EH (cell line): ENCODE results near the gene OR52E6.

Experiments used
- DNase-seq: peaks from one replicate; pipeline ENCODE4 v3.0.0-alpha.2; 2015; ENCODE audit warnings: low read depth

The OR52E6 gene

GRCh38 chr11:5841797-5842196 is at the start of gene OR52E6:
Gene OR52E6, minus strand, starts transcription at chr11:5841897. Its CDS starts 0 bp downstream, at chr11:5841897.
- no peak for DNase-seq

DNA sequence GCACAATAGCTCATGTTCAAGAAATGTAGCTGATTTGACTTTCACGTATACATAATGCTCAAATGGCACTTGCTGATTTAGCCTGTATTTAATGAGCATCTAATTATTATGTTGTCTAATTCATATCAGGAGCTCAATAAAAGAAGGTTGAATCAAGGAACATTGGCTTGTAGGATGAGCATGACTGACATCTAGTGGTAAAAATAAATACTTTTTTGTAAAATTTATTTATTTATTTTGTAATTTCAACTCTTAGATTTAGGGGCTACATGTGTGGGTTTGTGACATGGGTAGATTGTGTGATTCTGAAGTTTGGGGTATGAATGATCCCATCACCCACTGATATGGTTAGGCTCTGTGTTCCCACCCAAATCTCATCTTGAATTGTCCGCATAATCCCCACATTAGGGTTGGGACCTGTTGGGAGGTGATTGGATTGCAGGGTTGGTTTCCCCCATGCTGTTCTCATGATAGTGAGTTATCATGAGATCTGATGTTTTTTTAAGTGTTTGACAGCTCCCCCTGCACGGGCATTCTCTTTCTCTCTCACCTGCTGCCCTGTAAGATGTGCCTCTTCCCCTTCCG is 49.6 kb upstream of the OR52E6 start:
- peak; percentile 4 for DNase-seq

GRCh38 chr11:5887661-5888060 is 46.0 kb upstream of the OR52E6 start:
- no peak for DNase-seq

- DNase-seq = no peak
Measured at GRCh38 chr11:5887172-5887571, 45.5 kb upstream of the OR52E6 start.

DNA sequence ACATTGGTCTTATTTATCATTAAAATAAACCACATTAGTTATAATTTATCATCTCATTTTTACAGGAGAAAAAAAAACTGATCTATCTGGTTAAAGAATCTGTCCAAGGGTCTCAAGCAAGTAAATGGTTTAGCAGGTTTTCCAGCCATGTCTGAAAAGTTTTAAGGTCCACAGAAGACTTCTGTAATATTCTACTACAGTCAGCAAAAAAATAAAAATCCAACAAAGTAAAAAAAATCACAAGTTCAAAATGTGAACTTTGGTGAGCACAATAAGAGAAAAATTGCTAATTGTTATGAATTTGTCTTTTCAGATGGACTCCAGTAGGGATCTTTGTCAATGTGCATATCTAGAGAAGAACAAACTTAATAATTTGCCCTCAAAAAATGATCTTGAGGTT is 40.1 kb upstream of the OR52E6 start:
- DNase-seq = no peak

- DNase-seq = no peak
Measured at GRCh38 chr11:5880329-5880728, 38.6 kb upstream of the OR52E6 start, which contains the start of gene OR52E4. Gene OR52E4, plus strand, starts transcription at chr11:5880629. Its CDS starts 3,664 bp downstream, at chr11:5884293.

- no peak for DNase-seq
Measured at GRCh38 chr11:5878564-5878963, 36.9 kb upstream of the OR52E6 start.

DNA sequence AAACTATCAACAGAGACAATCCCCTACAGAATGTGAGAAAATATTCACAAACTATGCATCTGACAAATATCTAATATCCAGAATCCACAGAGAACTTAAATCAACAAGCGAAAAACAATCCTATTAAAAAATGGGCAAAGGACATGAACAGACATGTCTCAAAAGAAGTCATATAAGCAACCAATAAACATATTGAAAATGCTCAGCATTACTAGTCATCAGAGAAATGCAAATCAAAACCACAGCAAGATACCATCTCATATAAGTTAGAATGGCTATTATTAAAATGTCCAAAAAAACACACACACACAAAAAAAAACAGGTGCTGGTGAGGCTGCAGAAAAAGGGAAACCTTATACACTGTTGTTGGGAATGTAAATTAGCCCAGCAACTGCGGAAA is 24.1 kb upstream of the OR52E6 start:
- no peak for DNase-seq

DNA sequence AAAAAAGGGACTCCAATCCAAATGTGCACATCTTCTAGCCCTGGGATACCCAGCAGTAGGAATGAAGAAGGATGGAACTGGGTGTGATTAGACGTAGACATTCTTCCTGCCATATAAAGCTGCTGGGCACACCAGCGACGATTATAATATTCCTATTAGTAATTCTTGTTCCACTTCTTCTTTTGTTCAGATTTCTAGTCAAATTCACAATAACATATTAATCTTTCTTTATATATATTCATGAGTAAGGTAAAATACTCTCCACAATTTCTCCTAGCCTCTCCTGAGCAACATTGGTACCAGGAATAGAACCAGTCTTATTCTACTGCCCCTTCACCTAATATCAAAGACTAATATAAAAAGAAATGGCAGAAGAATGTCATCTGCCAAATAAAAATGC is 15.9 kb upstream of the OR52E6 start, which contains the start of gene OR52E8:
Gene OR52E8, minus strand, starts transcription at position 101 of the 400 bp plus-strand sequence. Its CDS starts 0 bp downstream, at position 101.
- no peak for DNase-seq

DNA sequence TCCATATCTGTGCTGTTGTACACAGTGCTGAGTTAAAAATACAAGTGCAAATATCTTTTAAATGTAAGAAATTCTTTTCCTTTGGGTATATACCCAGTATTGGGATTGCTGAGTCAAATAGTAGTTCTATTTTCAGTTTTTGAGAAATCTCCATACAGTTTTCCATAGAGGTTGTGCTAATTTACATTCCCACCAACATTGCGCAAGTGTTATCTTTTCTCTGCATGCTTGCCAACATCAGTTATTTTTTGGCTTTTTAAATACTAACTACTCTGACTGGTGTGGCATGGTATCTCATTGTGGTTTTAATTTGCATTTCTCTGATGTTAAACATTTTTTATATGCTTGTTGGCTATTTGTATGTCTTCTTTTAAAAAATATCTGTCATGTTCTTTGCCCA is 9.3 kb upstream of the OR52E6 start:
- DNase-seq = no peak

DNA sequence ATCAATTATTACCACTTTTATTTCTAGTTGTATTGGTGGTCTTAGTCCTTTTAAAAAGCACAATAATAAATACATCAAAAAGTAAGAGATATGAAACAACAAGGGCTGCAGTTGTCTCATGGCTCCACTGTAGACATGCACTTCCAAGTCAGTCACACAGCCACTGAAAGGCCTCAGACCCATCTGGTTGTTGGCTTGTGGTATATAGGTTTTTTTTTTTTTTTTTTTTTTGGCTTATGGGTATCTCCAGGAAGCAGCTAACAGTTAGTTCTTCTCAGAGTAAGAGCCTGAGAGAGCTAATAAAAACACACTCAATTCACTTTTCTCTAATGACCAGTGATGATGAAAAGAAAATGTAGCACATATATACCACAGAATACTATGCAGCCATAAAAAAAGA is 6.0 kb upstream of the OR52E6 start:
- DNase-seq = no peak

GRCh38 chr11:5846701-5847100 is 5.0 kb upstream of the OR52E6 start:
- no peak for DNase-seq

- DNase-seq = no peak
Measured at GRCh38 chr11:5837695-5838094, 4.0 kb downstream of the OR52E6 start.

DNA sequence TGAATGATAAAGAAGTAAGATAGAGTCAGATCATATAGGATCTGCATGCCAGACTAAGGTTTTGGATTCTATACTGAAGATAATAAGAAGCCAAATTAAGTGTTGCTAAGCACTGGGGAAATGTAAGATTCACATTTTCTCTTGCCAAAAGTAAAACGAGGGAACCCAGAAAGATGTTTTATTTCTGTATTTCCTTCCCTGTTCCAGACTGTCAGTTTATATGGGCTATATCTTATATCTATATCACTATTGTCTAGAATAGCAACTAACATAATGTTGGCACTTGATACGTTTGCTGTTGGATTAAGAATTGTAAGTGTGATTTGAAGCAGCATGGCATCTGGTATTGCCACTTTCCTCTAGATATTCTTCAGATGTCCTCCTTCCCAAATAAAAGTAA is 8.3 kb downstream of the OR52E6 start:
- DNase-seq = no peak

GRCh38 chr11:5831196-5831829 is 10.4 kb downstream of the OR52E6 start:
- no peak for DNase-seq

GRCh38 chr11:5818245-5818886 is 23.3 kb downstream of the OR52E6 start:
- peak; percentile 6 for DNase-seq

GRCh38 chr11:5815534-5815933 is 26.2 kb downstream of the OR52E6 start:
- DNase-seq = no peak

GRCh38 chr11:5809905-5810795 is 31.5 kb downstream of the OR52E6 start:
- DNase-seq = no peak

DNA sequence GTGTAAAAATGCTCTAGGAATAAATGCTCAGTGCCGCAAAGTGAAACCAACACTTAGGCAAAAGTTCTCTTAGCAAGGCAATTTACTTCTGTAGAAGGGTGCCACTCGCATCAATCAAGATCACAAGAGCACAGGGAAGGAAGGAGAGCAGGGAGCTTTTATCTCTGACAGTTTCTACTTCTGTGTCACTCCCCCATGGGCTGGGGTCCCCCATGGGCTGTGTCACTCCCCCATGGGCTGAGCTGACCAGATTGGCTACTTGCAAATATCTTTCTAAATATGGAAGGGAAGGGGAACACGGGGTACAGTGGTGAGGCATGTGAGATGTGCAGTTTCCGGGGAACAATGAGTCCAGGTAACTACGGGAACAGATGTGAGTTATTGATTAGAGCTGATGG is 32.6 kb downstream of the OR52E6 start:
- peak; percentile 12 for DNase-seq

DNA sequence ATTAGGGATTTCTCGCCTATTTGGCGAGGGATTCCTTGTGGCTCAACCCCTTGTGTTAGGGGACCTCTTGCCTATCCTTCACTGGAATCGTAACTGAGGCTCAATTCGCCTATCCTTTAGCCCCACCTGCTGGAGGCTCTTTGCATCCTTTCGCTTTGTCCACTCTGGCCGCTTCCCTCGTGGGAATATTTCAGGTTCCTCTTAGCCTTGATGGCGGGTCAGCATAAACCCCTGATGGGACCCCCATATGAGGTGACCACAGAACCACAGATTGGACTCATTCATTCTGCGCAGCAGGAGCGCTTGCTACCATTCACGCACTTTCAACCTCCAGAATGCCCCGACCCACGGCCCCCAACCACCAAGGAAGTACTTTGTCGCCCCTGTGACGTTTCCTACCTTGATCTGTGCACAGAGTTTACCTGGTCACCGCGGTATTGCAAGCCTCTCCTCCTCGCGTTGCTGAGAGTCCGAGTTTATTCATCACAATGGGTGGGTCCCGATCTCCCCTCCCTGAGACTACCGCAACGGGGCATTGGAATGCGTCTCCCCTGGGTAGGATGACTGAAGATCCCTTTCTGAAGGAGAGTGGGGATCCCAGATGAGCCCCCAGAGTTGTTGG is 33.1 kb downstream of the OR52E6 start, which contains the start of gene OR52N2:
Gene OR52N2, plus strand, starts transcription at position 425 of the 622 bp plus-strand sequence. CDS start 11,412 bp downstream, outside the sequence.
- DNase-seq = peak; percentile 71

GRCh38 chr11:5807580-5807979 is 34.1 kb downstream of the OR52E6 start:
- no peak for DNase-seq

- no peak for DNase-seq
Measured at GRCh38 chr11:5803982-5804381, 37.7 kb downstream of the OR52E6 start.
